Ovary (tissue), 3 donors: ENCODE data around the gene SKP1.

Source experiments
- CTCF ChIP-seq, 3 donors: fragments of 450-650 bp in 2 of 3; fragments of 200-600 bp in 1 of 3; IDR thresholded peaks; one replicate each; pipeline versions ENCODE4 v1.5.1 to v1.8.0; 2016 to 2022; ENCODE audit warnings: antibody characterized with exemption in 3 of 3, mild to moderate bottlenecking in 1 of 3
- POLR2A ChIP-seq: fragments of 450-650 bp; IDR thresholded peaks from one replicate; pipeline ENCODE4 v1.6.1; 2017; ENCODE audit warnings: antibody characterized with exemption, mild to moderate bottlenecking, moderate library complexity
- donor health status: DM: no; HTN: no; CAD: no.

DNA sequence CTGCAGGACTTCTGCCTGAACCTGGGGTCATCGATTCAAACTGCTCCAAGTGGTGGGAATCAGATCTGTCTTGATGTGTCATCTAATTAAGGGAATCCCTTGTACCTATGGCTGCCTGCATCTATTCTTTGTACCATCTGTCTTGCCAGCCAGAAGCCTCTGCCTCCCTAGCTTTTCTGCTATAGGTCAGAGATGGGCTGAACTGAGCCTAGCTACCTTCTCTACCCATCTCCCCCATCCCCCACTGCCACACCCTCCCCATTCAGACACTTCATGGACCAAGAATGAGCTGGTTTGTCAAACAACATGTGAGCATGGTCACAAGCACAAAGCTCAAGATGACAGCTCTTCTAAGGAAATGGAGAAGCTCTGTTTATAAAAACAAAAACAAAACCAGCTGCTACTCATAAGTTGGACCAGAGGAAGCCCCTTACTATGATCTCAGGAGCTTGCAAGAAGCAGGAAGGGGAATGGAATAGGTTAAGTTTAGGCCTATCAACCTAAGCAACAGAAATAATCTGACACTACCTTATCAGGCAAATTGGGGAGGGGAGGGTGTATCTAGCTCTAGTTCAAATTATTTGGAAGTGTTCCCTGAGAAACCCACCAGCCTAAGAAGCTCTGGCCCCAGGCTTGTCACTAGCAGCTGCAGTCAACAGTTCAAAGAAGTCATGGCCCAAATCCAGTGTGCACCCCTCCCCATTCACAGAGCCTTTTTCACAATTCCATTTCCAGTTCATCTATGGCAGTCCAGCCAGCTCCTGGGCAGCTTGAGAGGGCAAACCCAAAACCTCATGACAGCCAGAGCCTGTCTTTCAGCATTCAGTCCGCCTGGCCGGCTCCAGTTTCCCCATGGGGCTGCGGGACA is 29.9 kb downstream of the SKP1 start:
- TF ChIP-seq POLR2A (no peak), CTCF (IDR thresholded peaks at IDR 0.05) (no peak)
